Nephron (organoid): ENCODE results near the gene NRCAM.

ENCODE experiments used
- H3K27ac Mint-ChIP-seq, 3 experiments: 2 replicates each; pipeline ENCODE4 v1.8.0; 2020; ENCODE audit warnings: mixed read lengths in 3 of 3, mild to moderate bottlenecking in 2 of 3, moderate library complexity in 1 of 3
- H3K27me3 Mint-ChIP-seq: 2 replicates; pipeline ENCODE4 v1.8.0; 2021; ENCODE audit warnings: low read depth, mild to moderate bottlenecking, moderate library complexity, mixed read lengths
- H3K36me3 Mint-ChIP-seq: 2 replicates; pipeline ENCODE4 v1.8.0; 2020; ENCODE audit warnings: low read depth, mixed read lengths
- H3K4me1 Mint-ChIP-seq: 2 replicates; pipeline ENCODE4 v1.8.0; 2020; ENCODE audit warnings: mixed read lengths
- H3K4me3 Mint-ChIP-seq, 3 experiments: 2 replicates each; pipeline ENCODE4 v1.8.0; 2020; ENCODE audit warnings: mild to moderate bottlenecking in 3 of 3, mixed read lengths in 3 of 3, moderate library complexity in 2 of 3
- H3K9me3 Mint-ChIP-seq: 2 replicates; pipeline ENCODE4 v1.8.0; 2020; ENCODE audit warnings: mixed read lengths
- CTCF ChIP-seq, 3 experiments: fragments of 200-600 bp; sonication (generic); IDR thresholded peaks; one replicate each; pipeline ENCODE4 v1.5.0; 2021; ENCODE audit warnings: antibody characterized with exemption in 3 of 3; ENCODE audit not compliant: unreplicated experiment in 3 of 3

The NRCAM gene

GRCh38 chr7:108286290-108286904 lies 169.8 kb downstream of the NRCAM start:
- Mint-ChIP-seq H3K4me1 (peaks cover 13% of the 10 kb centered on the region), H3K9me3 (no peaks in the 10 kb centered on the region), H3K36me3 (no peaks in the 10 kb centered on the region), H3K4me3 (no peak overlapping the region), H3K27me3 (peaks cover 3% of the 10 kb centered on the region), H3K27ac (no peak overlapping the region)
- no peak for TF ChIP-seq CTCF (IDR thresholded peaks at IDR 0.05; ENCODE audit: unreplicated experiment in 3 of 3)

GRCh38 chr7:108285778-108286177 lies 170.5 kb downstream of the NRCAM start:
- peaks cover 7% of the 10 kb centered on the region for H3K4me1 Mint-ChIP-seq
- peaks cover 3% of the 10 kb centered on the region for H3K27me3 Mint-ChIP-seq
- H3K27ac Mint-ChIP-seq = no peak overlapping the region
- no peaks in the 10 kb centered on the region for H3K9me3 Mint-ChIP-seq
- TF ChIP-seq CTCF (IDR thresholded peaks at IDR 0.05; ENCODE audit: unreplicated experiment in 3 of 3) = no peak
- no peak overlapping the region for H3K4me3 Mint-ChIP-seq
- H3K36me3 Mint-ChIP-seq = no peaks in the 10 kb centered on the region

- TF ChIP-seq CTCF (IDR thresholded peaks at IDR 0.05; ENCODE audit: unreplicated experiment in 3 of 3) = no peak
- H3K4me3 Mint-ChIP-seq = no peak overlapping the region
- no peaks in the 10 kb centered on the region for H3K36me3 Mint-ChIP-seq
- peak overlapping the region in 1 of 3 experiments; percentile 25 for H3K27ac Mint-ChIP-seq
- no peaks in the 10 kb centered on the region for H3K9me3 Mint-ChIP-seq
- peaks cover 3% of the 10 kb centered on the region for H3K27me3 Mint-ChIP-seq
- H3K4me1 Mint-ChIP-seq = peaks cover under 1% of the 10 kb centered on the region
Observed at GRCh38 chr7:108285003-108285368, 171.2 kb downstream of the NRCAM start.

GRCh38 chr7:108284349-108285002 lies 171.8 kb downstream of the NRCAM start:
- H3K36me3 Mint-ChIP-seq = no peaks in the 10 kb centered on the region
- TF ChIP-seq CTCF (IDR thresholded peaks at IDR 0.05; ENCODE audit: unreplicated experiment in 3 of 3) = no peak
- H3K27ac Mint-ChIP-seq = peak overlapping the region in 1 of 3 experiments; percentile 18
- H3K4me1 Mint-ChIP-seq = no peaks in the 10 kb centered on the region
- no peak overlapping the region for H3K4me3 Mint-ChIP-seq
- peaks cover 3% of the 10 kb centered on the region for H3K27me3 Mint-ChIP-seq
- no peaks in the 10 kb centered on the region for H3K9me3 Mint-ChIP-seq

- no peak for TF ChIP-seq CTCF (IDR thresholded peaks at IDR 0.05; ENCODE audit: unreplicated experiment in 3 of 3)
- Mint-ChIP-seq H3K4me1 (no peaks in the 10 kb centered on the region), H3K27ac (no peak overlapping the region), H3K4me3 (no peak overlapping the region), H3K9me3 (no peaks in the 10 kb centered on the region), H3K36me3 (no peaks in the 10 kb centered on the region), H3K27me3 (peaks cover 3% of the 10 kb centered on the region)
Observed at GRCh38 chr7:108283252-108283651, 173.0 kb downstream of the NRCAM start.
